Progenitor cell of endocrine pancreas (in vitro differentiated cells): ENCODE results near the gene ANKRD62. TPM values are rescaled to one million over a fixed set of nuclear protein-coding genes. Genes with fewer than 3 reads are reported as not detected.

Experiments
- DNase-seq: peaks from one replicate; pipeline ENCODE4 v3.0.0; 2021; ENCODE audit warnings: low spot score; ENCODE audit not compliant: unreplicated experiment
- H3K27ac Mint-ChIP-seq: 2 replicates; pipeline ENCODE4 v1.8.0; 2021; ENCODE audit warnings: mild to moderate bottlenecking, moderate library complexity, mixed read lengths
- H3K27me3 Mint-ChIP-seq: 2 replicates; pipeline ENCODE4 v1.8.0; 2021; ENCODE audit warnings: mixed read lengths
- H3K36me3 Mint-ChIP-seq: 2 replicates; pipeline ENCODE4 v1.8.0; 2022; ENCODE audit warnings: mixed read lengths; ENCODE audit not compliant: insufficient read depth
- H3K4me1 Mint-ChIP-seq: 2 replicates; pipeline ENCODE4 v1.8.0; 2021; ENCODE audit warnings: low read depth, mixed read lengths
- H3K4me3 Mint-ChIP-seq: 2 replicates; pipeline ENCODE4 v1.8.0; 2021; ENCODE audit warnings: low read depth, mild to moderate bottlenecking, moderate library complexity, mixed read lengths
- H3K9me3 Mint-ChIP-seq: 2 replicates; pipeline ENCODE4 v1.8.0; 2021; ENCODE audit warnings: low read depth, mixed read lengths
- long read RNA-seq: library from polyadenylated mRNA; unstranded; transcript quantifications from one replicate; pipeline ENCODE4 v2.0.0, GENCODE V29; 2020
- total RNA-seq: library from RNA; stranded (reverse); gene quantifications from 2 replicates; pipeline ENCODE4 v1.2.1, GENCODE V29; 2021
- TF ChIP-seq, protein P1 (sequence below): fragments of 200-600 bp; sonication (generic); IDR thresholded peaks from one replicate; pipeline ENCODE4 v1.5.0; 2021; ENCODE audit warnings: antibody characterized with exemption, mild to moderate bottlenecking; ENCODE audit not compliant: unreplicated experiment

Gene ANKRD62
- total RNA-seq = not detected in 2 replicates
- long read RNA-seq = 0 reads

DNA sequence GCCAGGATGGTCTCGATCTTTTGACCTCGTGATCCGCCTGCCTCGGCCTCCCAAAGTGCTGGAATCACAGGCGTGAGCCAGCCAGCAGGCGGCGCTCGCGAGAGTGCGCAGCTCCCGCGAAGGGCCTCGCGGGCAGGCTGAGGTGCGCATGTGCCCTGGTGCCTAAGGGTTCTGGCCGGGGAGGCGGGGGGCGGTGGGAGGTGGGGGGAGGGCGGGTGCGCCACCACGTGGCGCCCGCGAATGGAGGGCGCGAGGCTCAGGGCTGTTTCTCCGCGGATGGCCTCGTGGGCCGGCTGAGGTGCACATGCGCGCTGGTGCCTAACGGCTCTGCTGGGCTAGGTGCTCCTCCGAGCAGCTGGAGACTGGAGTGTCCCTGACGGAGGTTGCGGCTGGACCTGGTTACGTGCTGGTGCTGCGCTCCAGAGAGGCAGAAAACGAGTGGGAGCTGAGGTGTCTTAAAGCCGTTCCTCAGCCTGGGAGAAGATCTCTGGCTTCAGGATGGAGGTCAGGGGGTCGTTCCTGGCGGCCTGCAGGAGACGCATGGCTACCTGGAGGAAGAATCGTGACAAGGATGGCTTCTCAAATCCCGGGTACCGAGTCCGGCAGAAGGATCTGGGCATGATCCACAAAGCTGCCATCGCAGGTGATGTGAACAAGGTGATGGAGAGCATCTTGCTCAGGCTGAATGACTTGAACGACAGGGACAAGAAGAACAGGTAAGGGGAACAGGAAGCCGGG lies at the start of gene ANKRD62:
TSS of gene ANKRD62 (plus strand) at position 324 of the 738 bp plus-strand sequence. CDS start at position 499, 175 bp downstream.
- Mint-ChIP-seq H3K4me1 (no peaks in the 10 kb centered on the region), H3K4me3 (no peak within 1 kb of the TSS), H3K27ac (peak within 1 kb of the TSS; percentile 41)

GRCh38 chr18:12044591-12044990 lies 49.1 kb upstream of the ANKRD62 start:
- Mint-ChIP-seq H3K4me1 (no peaks in the 10 kb centered on the region), H3K9me3 (no peaks in the 10 kb centered on the region), H3K36me3 (no peaks in the 10 kb centered on the region), H3K27ac (no peak overlapping the region), H3K4me3 (no peak overlapping the region), H3K27me3 (peaks cover 29% of the 10 kb centered on the region)
- DNase-seq = no peak
- TF ChIP-seq, protein P1, sequence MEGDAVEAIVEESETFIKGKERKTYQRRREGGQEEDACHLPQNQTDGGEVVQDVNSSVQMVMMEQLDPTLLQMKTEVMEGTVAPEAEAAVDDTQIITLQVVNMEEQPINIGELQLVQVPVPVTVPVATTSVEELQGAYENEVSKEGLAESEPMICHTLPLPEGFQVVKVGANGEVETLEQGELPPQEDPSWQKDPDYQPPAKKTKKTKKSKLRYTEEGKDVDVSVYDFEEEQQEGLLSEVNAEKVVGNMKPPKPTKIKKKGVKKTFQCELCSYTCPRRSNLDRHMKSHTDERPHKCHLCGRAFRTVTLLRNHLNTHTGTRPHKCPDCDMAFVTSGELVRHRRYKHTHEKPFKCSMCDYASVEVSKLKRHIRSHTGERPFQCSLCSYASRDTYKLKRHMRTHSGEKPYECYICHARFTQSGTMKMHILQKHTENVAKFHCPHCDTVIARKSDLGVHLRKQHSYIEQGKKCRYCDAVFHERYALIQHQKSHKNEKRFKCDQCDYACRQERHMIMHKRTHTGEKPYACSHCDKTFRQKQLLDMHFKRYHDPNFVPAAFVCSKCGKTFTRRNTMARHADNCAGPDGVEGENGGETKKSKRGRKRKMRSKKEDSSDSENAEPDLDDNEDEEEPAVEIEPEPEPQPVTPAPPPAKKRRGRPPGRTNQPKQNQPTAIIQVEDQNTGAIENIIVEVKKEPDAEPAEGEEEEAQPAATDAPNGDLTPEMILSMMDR = no peak

More for the DNA sequence above, at the start of gene ANKRD62:
- TF ChIP-seq, protein P1 = no peak
- no peaks in the 10 kb centered on the region for H3K36me3 Mint-ChIP-seq
- H3K9me3 Mint-ChIP-seq = no peaks in the 10 kb centered on the region
- H3K27me3 Mint-ChIP-seq = peaks cover 7% of the 10 kb centered on the region
- DNase-seq = no peak

DNA sequence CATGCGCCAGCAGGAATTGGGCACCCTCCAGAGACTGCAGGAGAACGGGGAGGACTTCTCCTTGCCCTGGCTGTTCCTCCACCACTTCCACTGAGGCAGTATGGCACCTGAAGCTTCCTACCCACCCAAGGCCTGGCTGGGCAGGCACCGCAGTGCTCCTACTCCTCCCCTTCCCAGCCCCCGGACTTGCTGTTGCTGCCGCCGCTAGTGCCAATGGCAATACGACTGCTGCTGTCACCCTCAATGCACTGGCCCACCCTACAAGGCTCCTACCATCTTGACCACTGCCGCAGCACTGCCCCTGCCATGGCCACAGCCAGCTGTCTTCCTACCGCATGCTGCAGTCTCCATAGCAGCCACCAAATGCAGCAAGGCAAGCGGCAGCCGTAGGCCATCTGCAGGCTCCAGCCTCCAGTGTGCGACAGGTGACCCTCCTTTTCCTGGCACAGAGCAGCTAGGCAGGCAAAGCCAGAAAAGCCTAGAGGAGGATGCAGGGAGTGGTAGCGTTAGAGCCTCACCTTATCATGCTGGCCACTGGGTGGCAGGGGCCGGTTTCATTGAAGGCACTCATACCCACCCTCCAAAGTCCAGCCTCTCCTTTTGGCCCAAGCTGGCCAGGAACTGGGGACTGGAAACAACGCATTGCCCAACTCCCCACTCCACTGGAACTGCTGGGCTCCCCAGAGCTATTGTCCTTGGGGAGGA lies 47.4 kb upstream of the ANKRD62 start:
- Mint-ChIP-seq H3K36me3 (no peaks in the 10 kb centered on the region), H3K27ac (no peak overlapping the region), H3K27me3 (peaks cover 20% of the 10 kb centered on the region), H3K9me3 (no peaks in the 10 kb centered on the region), H3K4me3 (no peak overlapping the region), H3K4me1 (no peaks in the 10 kb centered on the region)
- TF ChIP-seq, protein P1 = no peak
- no peak for DNase-seq

- no peak overlapping the region for H3K27ac Mint-ChIP-seq
- TF ChIP-seq, protein P1 = peak; percentile 35
- H3K4me3 Mint-ChIP-seq = no peak overlapping the region
- no peaks in the 10 kb centered on the region for H3K36me3 Mint-ChIP-seq
- H3K9me3 Mint-ChIP-seq = no peaks in the 10 kb centered on the region
- DNase-seq = no peak
- H3K4me1 Mint-ChIP-seq = no peaks in the 10 kb centered on the region
- H3K27me3 Mint-ChIP-seq = peaks cover 15% of the 10 kb centered on the region
These were observed 46.8 kb upstream of the ANKRD62 start for GRCh38 chr18:12046751-12047335.
